Glutamatergic neuron (in vitro differentiated cells): Measurements from ENCODE around the gene CDNF. TPM values are rescaled to one million over a fixed set of nuclear protein-coding genes. Genes with fewer than 3 reads are reported as not detected.

Experiments used
- DNase-seq: peaks from one replicate; pipeline ENCODE4 v3.0.0; 2022
- H3K27ac Mint-ChIP-seq: one replicate; pipeline ENCODE4 v1.8.0; 2020; ENCODE audit warnings: mild to moderate bottlenecking, mixed read lengths, inconsistent platforms; ENCODE audit not compliant: unreplicated experiment
- H3K27me3 Mint-ChIP-seq: one replicate; pipeline ENCODE4 v1.8.0; 2020; ENCODE audit warnings: mild to moderate bottlenecking, moderate library complexity, mixed read lengths, inconsistent platforms; ENCODE audit not compliant: unreplicated experiment
- H3K36me3 Mint-ChIP-seq: one replicate; pipeline ENCODE4 v1.8.0; 2020; ENCODE audit warnings: mild to moderate bottlenecking, mixed read lengths, inconsistent platforms; ENCODE audit not compliant: unreplicated experiment
- H3K4me1 Mint-ChIP-seq: one replicate; pipeline ENCODE4 v1.8.0; 2020; ENCODE audit warnings: mild to moderate bottlenecking, low read depth, mixed read lengths, inconsistent platforms; ENCODE audit not compliant: unreplicated experiment
- H3K4me3 Mint-ChIP-seq: one replicate; pipeline ENCODE4 v1.8.0; 2020; ENCODE audit warnings: mild to moderate bottlenecking, mixed read lengths, inconsistent platforms; ENCODE audit not compliant: unreplicated experiment
- H3K9me3 Mint-ChIP-seq: one replicate; pipeline ENCODE4 v1.8.0; 2020; ENCODE audit warnings: mild to moderate bottlenecking, moderate library complexity, mixed read lengths, inconsistent platforms; ENCODE audit not compliant: unreplicated experiment
- CTCF ChIP-seq: fragments of 200-600 bp; sonication (generic); IDR thresholded peaks from one replicate; pipeline ENCODE4 v1.5.0; 2021; ENCODE audit not compliant: partially characterized antibody, unreplicated experiment
- total RNA-seq: library from RNA; stranded (reverse); fragmentation: NEBNext Ultra II Directional; extraction: Animal tissue kit (Norgen Biotek cat#: 25700); gene quantifications from one replicate; pipeline ENCODE4 v1.2.1, GENCODE V29; 2021; ENCODE audit not compliant: unreplicated experiment

Gene CDNF
- total RNA-seq, 1 donor from 2014 or later, result 2.2 TPM

- Mint-ChIP-seq H3K36me3 (no peaks in the 10 kb centered on the region), H3K27ac (peak overlapping the region; percentile 80), H3K4me1 (peaks cover 2% of the 10 kb centered on the region), H3K4me3 (peak overlapping the region; percentile 91), H3K9me3 (peaks cover 9% of the 10 kb centered on the region), H3K27me3 (peaks cover 9% of the 10 kb centered on the region)
- no peak for TF ChIP-seq CTCF
- DNase-seq, result peak; percentile 69
Observed at GRCh38 chr10:14838582-14839304, 906 bp upstream of the CDNF start.

- peak overlapping the region; percentile 97 for H3K27ac Mint-ChIP-seq
- no peaks in the 10 kb centered on the region for H3K36me3 Mint-ChIP-seq
Observed at GRCh38 chr10:14837003-14837756, 657 bp downstream of the CDNF start.

GRCh38 chr10:14836208-14836607 is 1.6 kb downstream of the CDNF start:
- TF ChIP-seq CTCF, result no peak
- DNase-seq, result no peak
- peaks cover 9% of the 10 kb centered on the region for H3K27me3 Mint-ChIP-seq
- no peaks in the 10 kb centered on the region for H3K36me3 Mint-ChIP-seq
- no peak overlapping the region for H3K27ac Mint-ChIP-seq
- peaks cover 2% of the 10 kb centered on the region for H3K4me1 Mint-ChIP-seq
- no peak overlapping the region for H3K4me3 Mint-ChIP-seq
- H3K9me3 Mint-ChIP-seq, result peaks cover 11% of the 10 kb centered on the region

More at GRCh38 chr10:14837003-14837756, 657 bp downstream of the CDNF start:
- Mint-ChIP-seq H3K27me3 (peaks cover 9% of the 10 kb centered on the region), H3K9me3 (peaks cover 9% of the 10 kb centered on the region), H3K4me1 (peaks cover 2% of the 10 kb centered on the region), H3K4me3 (peak overlapping the region; percentile 87)
- TF ChIP-seq CTCF, result no peak
- no peak for DNase-seq

GRCh38 chr10:14833106-14833505 is 4.7 kb downstream of the CDNF start:
- Mint-ChIP-seq H3K4me3 (no peak overlapping the region), H3K27me3 (peaks cover 6% of the 10 kb centered on the region), H3K9me3 (peaks cover 11% of the 10 kb centered on the region), H3K27ac (no peak overlapping the region), H3K36me3 (no peaks in the 10 kb centered on the region), H3K4me1 (no peaks in the 10 kb centered on the region)
- no peak for DNase-seq
- no peak for TF ChIP-seq CTCF
